ENCODE data around the gene TMEM86B.

The TMEM86B gene

GRCh38 chr19:55252760-55253663 is 24.4 kb upstream of the TMEM86B start:
- Mint-ChIP-seq H3K27me3 (no peaks in the 10 kb centered on the region), H3K9me3 (no peaks in the 10 kb centered on the region), H3K27ac (peak overlapping the region; percentile 91), H3K36me3 (ENCODE audit: low read depth) (peaks cover 68% of the 10 kb centered on the region), H3K4me1 (ENCODE audit: low read depth) (peaks cover 96% of the 10 kb centered on the region), H3K4me3 (peak overlapping the region; percentile 93)
- intact Hi-C loops (cut with micrococcal nuclease) = no loop called here

GRCh38 chr19:55251341-55252081 is 22.9 kb upstream of the TMEM86B start:
- intact Hi-C loops (cut with micrococcal nuclease) = no loop called here
- H3K9me3 Mint-ChIP-seq = no peaks in the 10 kb centered on the region
- H3K36me3 Mint-ChIP-seq (ENCODE audit: low read depth) = peaks cover 66% of the 10 kb centered on the region
- peak overlapping the region; percentile 32 for H3K27ac Mint-ChIP-seq
- H3K4me3 Mint-ChIP-seq = no peak overlapping the region
- peaks cover 93% of the 10 kb centered on the region for H3K4me1 Mint-ChIP-seq (ENCODE audit: low read depth)
- H3K27me3 Mint-ChIP-seq = no peaks in the 10 kb centered on the region

- no peaks in the 10 kb centered on the region for H3K27me3 Mint-ChIP-seq
- no peak overlapping the region for H3K4me3 Mint-ChIP-seq
- H3K4me1 Mint-ChIP-seq (ENCODE audit: low read depth) = peaks cover 90% of the 10 kb centered on the region
- H3K9me3 Mint-ChIP-seq = no peaks in the 10 kb centered on the region
- H3K27ac Mint-ChIP-seq = peak overlapping the region; percentile 32
- intact Hi-C loops (cut with micrococcal nuclease) = no loop called here
- H3K36me3 Mint-ChIP-seq (ENCODE audit: low read depth) = peaks cover 66% of the 10 kb centered on the region
These were observed 21.9 kb upstream of the TMEM86B start for GRCh38 chr19:55250262-55251036.

- intact Hi-C loops (cut with micrococcal nuclease) = no loop called here
- Mint-ChIP-seq H3K27ac (no peak overlapping the region), H3K36me3 (ENCODE audit: low read depth) (peaks cover 70% of the 10 kb centered on the region), H3K4me3 (no peak overlapping the region), H3K27me3 (no peaks in the 10 kb centered on the region), H3K4me1 (ENCODE audit: low read depth) (peaks cover 90% of the 10 kb centered on the region), H3K9me3 (no peaks in the 10 kb centered on the region)
These were observed 21.3 kb upstream of the TMEM86B start for GRCh38 chr19:55249841-55250240.

- H3K36me3 Mint-ChIP-seq (ENCODE audit: low read depth) = peaks cover 73% of the 10 kb centered on the region
- intact Hi-C loops (cut with micrococcal nuclease) = no loop called here
- H3K4me1 Mint-ChIP-seq (ENCODE audit: low read depth) = peaks cover 87% of the 10 kb centered on the region
- no peaks in the 10 kb centered on the region for H3K27me3 Mint-ChIP-seq
- peak overlapping the region; percentile 72 for H3K27ac Mint-ChIP-seq
- no peaks in the 10 kb centered on the region for H3K9me3 Mint-ChIP-seq
- no peak overlapping the region for H3K4me3 Mint-ChIP-seq
These were observed 20.1 kb upstream of the TMEM86B start for GRCh38 chr19:55248704-55249103.

GRCh38 chr19:55248166-55248675 is 19.7 kb upstream of the TMEM86B start:
- Mint-ChIP-seq H3K4me1 (ENCODE audit: low read depth) (peaks cover 82% of the 10 kb centered on the region), H3K27me3 (no peaks in the 10 kb centered on the region), H3K36me3 (ENCODE audit: low read depth) (peaks cover 78% of the 10 kb centered on the region), H3K27ac (peak overlapping the region; percentile 72), H3K9me3 (no peaks in the 10 kb centered on the region), H3K4me3 (no peak overlapping the region)
- intact Hi-C loops (cut with micrococcal nuclease) = no loop called here

- intact Hi-C loops (cut with micrococcal nuclease) = no loop called here
- Mint-ChIP-seq H3K27ac (peak overlapping the region; percentile 72), H3K36me3 (ENCODE audit: low read depth) (peaks cover 84% of the 10 kb centered on the region), H3K27me3 (no peaks in the 10 kb centered on the region), H3K4me1 (ENCODE audit: low read depth) (peaks cover 77% of the 10 kb centered on the region), H3K4me3 (no peak overlapping the region), H3K9me3 (no peaks in the 10 kb centered on the region)
These were observed 19.1 kb upstream of the TMEM86B start for GRCh38 chr19:55247621-55248099.

GRCh38 chr19:55246462-55247451 is 18.2 kb upstream of the TMEM86B start:
- H3K27ac Mint-ChIP-seq = peak overlapping the region; percentile 72
- intact Hi-C loops (cut with micrococcal nuclease) = no loop called here
- H3K4me3 Mint-ChIP-seq = no peak overlapping the region
- H3K9me3 Mint-ChIP-seq = no peaks in the 10 kb centered on the region
- peaks cover 89% of the 10 kb centered on the region for H3K36me3 Mint-ChIP-seq (ENCODE audit: low read depth)
- peaks cover 72% of the 10 kb centered on the region for H3K4me1 Mint-ChIP-seq (ENCODE audit: low read depth)
- no peaks in the 10 kb centered on the region for H3K27me3 Mint-ChIP-seq

GRCh38 chr19:55245236-55245904 is 16.8 kb upstream of the TMEM86B start:
- no peaks in the 10 kb centered on the region for H3K9me3 Mint-ChIP-seq
- intact Hi-C loops (cut with micrococcal nuclease) = no loop called here
- H3K27me3 Mint-ChIP-seq = no peaks in the 10 kb centered on the region
- H3K4me3 Mint-ChIP-seq = no peak overlapping the region
- H3K36me3 Mint-ChIP-seq (ENCODE audit: low read depth) = peaks cover 89% of the 10 kb centered on the region
- peaks cover 58% of the 10 kb centered on the region for H3K4me1 Mint-ChIP-seq (ENCODE audit: low read depth)
- peak overlapping the region; percentile 36 for H3K27ac Mint-ChIP-seq

- no peaks in the 10 kb centered on the region for H3K9me3 Mint-ChIP-seq
- no peak overlapping the region for H3K4me3 Mint-ChIP-seq
- peaks cover 92% of the 10 kb centered on the region for H3K36me3 Mint-ChIP-seq (ENCODE audit: low read depth)
- H3K27me3 Mint-ChIP-seq = no peaks in the 10 kb centered on the region
- H3K4me1 Mint-ChIP-seq (ENCODE audit: low read depth) = peaks cover 45% of the 10 kb centered on the region
- peak overlapping the region; percentile 11 for H3K27ac Mint-ChIP-seq
- intact Hi-C loops (cut with micrococcal nuclease) = no loop called here
These were observed 15.6 kb upstream of the TMEM86B start for GRCh38 chr19:55244004-55244680.

- Mint-ChIP-seq H3K4me3 (no peak overlapping the region), H3K27me3 (no peaks in the 10 kb centered on the region), H3K4me1 (ENCODE audit: low read depth) (peaks cover 29% of the 10 kb centered on the region), H3K36me3 (ENCODE audit: low read depth) (peaks cover 99% of the 10 kb centered on the region), H3K9me3 (no peaks in the 10 kb centered on the region), H3K27ac (no peak overlapping the region)
- intact Hi-C loops (cut with micrococcal nuclease) = no loop called here
These were observed 14.0 kb upstream of the TMEM86B start for GRCh38 chr19:55242517-55242916.

GRCh38 chr19:55241935-55242464 is 13.4 kb upstream of the TMEM86B start:
- Mint-ChIP-seq H3K9me3 (no peaks in the 10 kb centered on the region), H3K4me3 (no peak overlapping the region), H3K36me3 (ENCODE audit: low read depth) (peaks cover 100% of the 10 kb centered on the region), H3K4me1 (ENCODE audit: low read depth) (peaks cover 24% of the 10 kb centered on the region), H3K27ac (no peak overlapping the region), H3K27me3 (no peaks in the 10 kb centered on the region)
- intact Hi-C loops (cut with micrococcal nuclease) = no loop called here

Measured in dendritic cell treated with granulocyte-macrophage colony-stimulating factor and Interleukin-4, amounts not matched to agents 40 ng/mL and 50 ng/mL, for 4 days (primary cell).